ENCODE data around the gene CFAP299. TPM values are rescaled to one million over a fixed set of nuclear protein-coding genes. Genes with fewer than 3 reads are reported as not detected.

Gene CFAP299
- total and polyA plus RNA-seq, 2 donors (not counting 3 experiments of a cell fraction or from before 2014, with no cell fraction given): not detected

GRCh38 chr4:80912350-80912749 is 576.8 kb downstream of the CFAP299 start:
- ChIA-PET POLR2A (no interaction called here), CTCF (no interaction called here)
- TF ChIP-seq JUN (IDR thresholded peaks at IDR 0.05; ENCODE audit: borderline replicate concordance, insufficient read depth, insufficient read length, low read depth): no peak
- TF ChIP-seq MYC (IDR thresholded peaks at IDR 0.05; ENCODE audit: low read depth, low read length): no peak
- no peak for TF ChIP-seq MAX (IDR thresholded peaks at IDR 0.05; ENCODE audit: insufficient read depth, insufficient read length)
- no peak for TF ChIP-seq CTCF (IDR thresholded peaks at IDR 0.05; ENCODE audit: extremely low read depth in 1 of 2, insufficient read depth in 1 of 2, low read depth in 1 of 2, low read length in 2 of 2)
- no peak for TF ChIP-seq GATA2 (IDR thresholded peaks at IDR 0.05; ENCODE audit: insufficient read depth, insufficient read length, low read depth, low read length)
- TF ChIP-seq FOS (IDR thresholded peaks at IDR 0.05; ENCODE audit: borderline replicate concordance, insufficient read depth, low read length): no peak
- H3K4me1 ChIP-seq (ENCODE audit: control insufficient read depth, extremely low read depth, insufficient read depth, low read length): no peaks in the 10 kb centered on the region
- FAIRE-seq: no peak
- dilution Hi-C loops (cut with MboI; ENCODE audit: extremely low pct_ligation_motif_present, low sequenced_read_pairs): no loop called here
- H3K9me1 ChIP-seq (replicated peaks; ENCODE audit: control insufficient read depth, extremely low read depth, insufficient read depth, low read length): no peaks in the 10 kb centered on the region
- H4K20me1 ChIP-seq (replicated peaks; ENCODE audit: control insufficient read depth, extremely low read depth, insufficient read depth, low read length): no peaks in the 10 kb centered on the region
- no peaks in the 10 kb centered on the region for H3K79me2 ChIP-seq (ENCODE audit: control insufficient read depth, insufficient read depth, low read length)
- no peak overlapping the region for H2AFZ ChIP-seq (ENCODE audit: low read depth, low read length)
- no peak overlapping the region for H3K4me3 ChIP-seq (replicated peaks in 1 of 3; ENCODE audit: insufficient read depth in 1 of 3, low read depth in 1 of 3, low read length in 3 of 3)
- intact Hi-C loops (cut with micrococcal nuclease): no loop called here
- no peak overlapping the region for H3K27ac ChIP-seq (ENCODE audit: insufficient read depth, low read depth, low read length)
- no peak overlapping the region for H3K9ac ChIP-seq (replicated peaks; ENCODE audit: extremely low read depth, insufficient read depth, low read length)
- H3K36me3 ChIP-seq (ENCODE audit: control insufficient read depth in 2 of 2, extremely low read depth in 1 of 2, insufficient read depth in 2 of 2, low read length in 2 of 2): no peaks in the 10 kb centered on the region
- no peaks in the 10 kb centered on the region for H3K27me3 ChIP-seq (ENCODE audit: control insufficient read depth in 2 of 2, insufficient read depth in 2 of 2, low read length in 2 of 2)
- H3K4me2 ChIP-seq (ENCODE audit: insufficient read depth, low read length): no peak overlapping the region
- no peaks in the 10 kb centered on the region for H3K9me3 ChIP-seq (replicated peaks; ENCODE audit: control insufficient read depth, insufficient read depth, low read length)
- BruUV-seq (replicated peaks): no TSS peak
- no peak for DNase-seq (ENCODE audit: low read depth, low spot score)

- POLR2A ChIA-PET: no interaction called here
- Histone ChIP-seq H3K4me1 (ENCODE audit: control insufficient read depth, extremely low read depth, insufficient read depth, low read length) (no peaks in the 10 kb centered on the region), H3K9me3 (replicated peaks; ENCODE audit: control insufficient read depth, insufficient read depth, low read length) (no peaks in the 10 kb centered on the region), H3K9me1 (replicated peaks; ENCODE audit: control insufficient read depth, extremely low read depth, insufficient read depth, low read length) (no peaks in the 10 kb centered on the region), H3K4me3 (replicated peaks in 1 of 3; ENCODE audit: insufficient read depth in 1 of 3, low read depth in 1 of 3, low read length in 3 of 3) (no peak overlapping the region), H3K36me3 (ENCODE audit: control insufficient read depth in 2 of 2, extremely low read depth in 1 of 2, insufficient read depth in 2 of 2, low read length in 2 of 2) (no peaks in the 10 kb centered on the region), H4K20me1 (replicated peaks; ENCODE audit: control insufficient read depth, extremely low read depth, insufficient read depth, low read length) (no peaks in the 10 kb centered on the region), H3K27ac (ENCODE audit: insufficient read depth, low read depth, low read length) (no peak overlapping the region), H3K9ac (replicated peaks; ENCODE audit: extremely low read depth, insufficient read depth, low read length) (no peak overlapping the region), H3K79me2 (ENCODE audit: control insufficient read depth, insufficient read depth, low read length) (no peaks in the 10 kb centered on the region), H2AFZ (ENCODE audit: low read depth, low read length) (no peak overlapping the region), H3K4me2 (ENCODE audit: insufficient read depth, low read length) (no peak overlapping the region), H3K27me3 (ENCODE audit: control insufficient read depth in 2 of 2, insufficient read depth in 2 of 2, low read length in 2 of 2) (no peaks in the 10 kb centered on the region)
- dilution Hi-C loops (cut with MboI; ENCODE audit: extremely low pct_ligation_motif_present, low sequenced_read_pairs) (no loop called here), intact Hi-C loops (cut with micrococcal nuclease) (no loop called here)
- DNase-seq (ENCODE audit: low read depth, low spot score): no peak
- FAIRE-seq: no peak
- CTCF ChIA-PET: no interaction called here
- no TSS peak for BruUV-seq (replicated peaks)
- TF ChIP-seq GATA2 (IDR thresholded peaks at IDR 0.05; ENCODE audit: insufficient read depth, insufficient read length, low read depth, low read length) (no peak), POLR2A (IDR thresholded peaks at IDR 0.05; ENCODE audit: low read depth, low read length) (no peak), MAX (IDR thresholded peaks at IDR 0.05; ENCODE audit: insufficient read depth, insufficient read length) (no peak), POLR2AphosphoS5 (IDR thresholded peaks at IDR 0.05; ENCODE audit: insufficient read depth, low read depth, low read length) (no peak), EZH2 (IDR thresholded peaks at IDR 0.05; ENCODE audit: borderline replicate concordance, low read depth, low read length, severe bottlenecking) (no peak), FOS (IDR thresholded peaks at IDR 0.05; ENCODE audit: borderline replicate concordance, insufficient read depth, low read length) (no peak), CTCF (IDR thresholded peaks at IDR 0.05; ENCODE audit: extremely low read depth in 1 of 2, insufficient read depth in 1 of 2, low read depth in 1 of 2, low read length in 2 of 2) (no peak), MYC (IDR thresholded peaks at IDR 0.05; ENCODE audit: low read depth, low read length) (no peak), JUN (IDR thresholded peaks at IDR 0.05; ENCODE audit: borderline replicate concordance, insufficient read depth, insufficient read length, low read depth) (no peak)
Measured at GRCh38 chr4:80913381-80913780, 577.9 kb downstream of the CFAP299 start.

All from endothelial cell of umbilical vein (primary cell).